Small intestine (tissue), 7 donors: Measurements from ENCODE around the gene FGFR3. TPM values are rescaled to one million over a fixed set of nuclear protein-coding genes. Genes with fewer than 3 reads are reported as not detected.

Source experiments
- DNase-seq, 2 donors: peaks; one replicate each; pipeline versions ENCODE4 v3.0.0 to v3.0.0-alpha.2; 2013
- FAIRE-seq: peaks from 2 replicates; lab custom pipeline; 2012; peaks lifted over from hg19 to GRCh38; lab: Jason Lieb, UNC
- H3K27ac ChIP-seq, 3 donors: one replicate each; pipeline ENCODE4 v1.5.1; 2013; ENCODE audit warnings: low read length in 2 of 3, mild to moderate bottlenecking in 2 of 3, control low read depth in 1 of 3, inconsistent platforms in 1 of 3, low read depth in 1 of 3, moderate library complexity in 1 of 3
- H3K27me3 ChIP-seq, 3 donors: one replicate each; pipeline ENCODE4 v1.6.1; 2013; ENCODE audit warnings: low read length in 3 of 3, inconsistent platforms in 1 of 3; ENCODE audit not compliant: control insufficient read depth in 3 of 3, insufficient read depth in 3 of 3
- H3K36me3 ChIP-seq, 3 donors: one replicate each; pipeline ENCODE4 v1.6.1; 2013; ENCODE audit warnings: low read length in 3 of 3, inconsistent platforms in 1 of 3, low read depth in 1 of 3, mild to moderate bottlenecking in 1 of 3, moderate library complexity in 1 of 3; ENCODE audit not compliant: control insufficient read depth in 3 of 3, insufficient read depth in 2 of 3
- H3K4me1 ChIP-seq, 3 donors: one replicate each; pipeline ENCODE4 v1.6.1; 2013; ENCODE audit warnings: low read length in 2 of 3, inconsistent platforms in 1 of 3, low read depth in 1 of 3, mild to moderate bottlenecking in 1 of 3, moderate library complexity in 1 of 3; ENCODE audit not compliant: control insufficient read depth in 3 of 3, insufficient read depth in 2 of 3
- H3K4me3 ChIP-seq, 3 donors: one replicate each; pipeline ENCODE4 v1.5.1; 2013; ENCODE audit warnings: low read length in 3 of 3, control low read depth in 1 of 3, inconsistent platforms in 1 of 3, low read depth in 1 of 3, mild to moderate bottlenecking in 1 of 3, moderate library complexity in 1 of 3
- H3K9me3 ChIP-seq, 2 donors: one replicate each; pipeline ENCODE4 v1.6.1; 2013; ENCODE audit warnings: low read depth in 1 of 2, low read length in 1 of 2; ENCODE audit not compliant: control insufficient read depth in 2 of 2, insufficient read depth in 1 of 2
- whole genome bisulfite sequencing, 3 donors: extraction: QIAGEN DNeasy Blood & Tissue Kit; methylation state at CpG; one replicate each; pipeline ENCODE4 v1.1.7; 2013; 5-methylcytosine and 5-hydroxymethylcytosine counted together
- polyA plus RNA-seq, 4 donors: library from polyadenylated mRNA; stranded (reverse) in 3 of 4; unstranded in 1 of 4; fragments of 200-250 nt in 3 of 4; fragments of 120-200 nt in 1 of 4; gene quantifications; one replicate each; pipeline versions ENCODE4 v1.2.1 to v1.2.3, GENCODE V29; 2013
- donor health status: healthy with polysubstance abuse.
- donor health status: control.
- donor health status: control.
- donor health status: Bipolar disorder and iron deficiency.
- donor health status: healthy.

The FGFR3 gene
- polyA plus RNA-seq, 4 donors, result 13.8 to 267 (median 35.7) TPM

- Histone ChIP-seq H3K27me3 (no peaks in the 10 kb centered on the region), H3K4me3 (no peak overlapping the region), H3K9me3 (no peaks in the 10 kb centered on the region), H3K36me3 (peaks cover 0 to 92% (median 18%) of the 10 kb centered on the region in 3 donors), H3K4me1 (peaks cover 0 to 53% (median 0%) of the 10 kb centered on the region in 3 donors), H3K27ac (no peak overlapping the region)
- WGBS, 3 donors, result 63 to 82% (median 68%) methylated on average over 6 of the region's 6 CpGs
- FAIRE-seq (no peak), DNase-seq (no peak)
Observed at GRCh38 chr4:1808396-1808795, 15.3 kb downstream of the FGFR3 start.

GRCh38 chr4:1808851-1809753 is 16.0 kb downstream of the FGFR3 start:
- no peak for FAIRE-seq
- WGBS, 3 donors, result 77 to 81% (median 79%) methylated on average over 10 to 11 of the region's 11 CpGs
- no peaks in the 10 kb centered on the region for H3K9me3 ChIP-seq
- H3K4me3 ChIP-seq, result no peak overlapping the region
- H3K4me1 ChIP-seq, result peaks cover 0 to 47% (median 0%) of the 10 kb centered on the region in 3 donors
- H3K27ac ChIP-seq, result peak overlapping the region in 1 of 3 donors; percentile 26
- no peak for DNase-seq
- no peaks in the 10 kb centered on the region for H3K27me3 ChIP-seq
- peaks cover 2 to 92% (median 21%) of the 10 kb centered on the region in 3 donors for H3K36me3 ChIP-seq

- 21 to 28% (median 24%) methylated on average over 13 to 15 of the region's 15 CpGs for WGBS, 3 donors
- Histone ChIP-seq H3K4me1 (peaks cover 0 to 41% (median 0%) of the 10 kb centered on the region in 3 donors), H3K36me3 (peaks cover 5 to 92% (median 21%) of the 10 kb centered on the region in 3 donors), H3K27me3 (no peaks in the 10 kb centered on the region), H3K9me3 (no peaks in the 10 kb centered on the region), H3K27ac (peak overlapping the region in 1 of 3 donors; percentile 26), H3K4me3 (no peak overlapping the region)
- DNase-seq (peak; percentile 71 to 92), FAIRE-seq (no peak)
Observed at GRCh38 chr4:1809754-1810502, 16.8 kb downstream of the FGFR3 start.

GRCh38 chr4:1810765-1811164 is 17.7 kb downstream of the FGFR3 start:
- WGBS, 3 donors, result 92% methylated on average over 10 of the region's 10 CpGs
- peaks cover 8 to 92% (median 20%) of the 10 kb centered on the region in 3 donors for H3K36me3 ChIP-seq
- DNase-seq, result no peak
- no peaks in the 10 kb centered on the region for H3K27me3 ChIP-seq
- no peak overlapping the region for H3K27ac ChIP-seq
- FAIRE-seq, result no peak
- H3K4me3 ChIP-seq, result no peak overlapping the region
- H3K9me3 ChIP-seq, result no peaks in the 10 kb centered on the region
- H3K4me1 ChIP-seq, result peaks cover 0 to 38% (median 0%) of the 10 kb centered on the region in 3 donors

GRCh38 chr4:1812720-1813119 is 19.6 kb downstream of the FGFR3 start:
- Histone ChIP-seq H3K4me3 (no peak overlapping the region), H3K4me1 (peaks cover 0 to 21% (median 0%) of the 10 kb centered on the region in 3 donors), H3K9me3 (no peaks in the 10 kb centered on the region), H3K36me3 (peaks cover 17 to 88% (median 21%) of the 10 kb centered on the region in 3 donors), H3K27ac (no peak overlapping the region), H3K27me3 (no peaks in the 10 kb centered on the region)
- WGBS, 3 donors, result 78 to 82% (median 80%) methylated on average over 11 of the region's 11 CpGs
- FAIRE-seq (no peak), DNase-seq (no peak)

- WGBS, 3 donors, result 72 to 83% (median 77%) methylated on average over 9 of the region's 9 CpGs
- FAIRE-seq (no peak), DNase-seq (no peak)
- H3K36me3 ChIP-seq, result peaks cover 17 to 88% (median 23%) of the 10 kb centered on the region in 3 donors
- peaks cover 0 to 17% (median 0%) of the 10 kb centered on the region in 3 donors for H3K4me1 ChIP-seq
- no peaks in the 10 kb centered on the region for H3K27me3 ChIP-seq
- H3K4me3 ChIP-seq, result no peak overlapping the region
- H3K27ac ChIP-seq, result no peak overlapping the region
- no peaks in the 10 kb centered on the region for H3K9me3 ChIP-seq
Observed at GRCh38 chr4:1813231-1813630, 20.1 kb downstream of the FGFR3 start.

GRCh38 chr4:1813915-1814314 is 20.8 kb downstream of the FGFR3 start:
- DNase-seq (no peak), FAIRE-seq (no peak)
- Histone ChIP-seq H3K9me3 (no peaks in the 10 kb centered on the region), H3K27me3 (no peaks in the 10 kb centered on the region), H3K27ac (no peak overlapping the region), H3K4me3 (no peak overlapping the region), H3K36me3 (peaks cover 22 to 88% (median 23%) of the 10 kb centered on the region in 3 donors), H3K4me1 (peaks cover 0 to 12% (median 0%) of the 10 kb centered on the region in 3 donors)
- 68 to 79% (median 73%) methylated on average over 9 of the region's 9 CpGs for WGBS, 3 donors

- WGBS, 3 donors, result 82 to 92% (median 89%) methylated on average over 8 of the region's 8 CpGs
- H3K27ac ChIP-seq, result no peak overlapping the region
- no peak for FAIRE-seq
- H3K36me3 ChIP-seq, result peaks cover 22 to 88% (median 23%) of the 10 kb centered on the region in 3 donors
- no peaks in the 10 kb centered on the region for H3K27me3 ChIP-seq
- no peak overlapping the region for H3K4me3 ChIP-seq
- no peak for DNase-seq
- H3K9me3 ChIP-seq, result no peaks in the 10 kb centered on the region
- H3K4me1 ChIP-seq, result peaks cover 0 to 7% (median 0%) of the 10 kb centered on the region in 3 donors
Observed at GRCh38 chr4:1814453-1814852, 21.4 kb downstream of the FGFR3 start.
